Measurements from ENCODE around the gene ERGIC1.

GRCh38 chr5:172898843-172899369 lies 64.9 kb downstream of the ERGIC1 start:
- TF ChIP-seq POLR2AphosphoS5 (IDR thresholded peaks at IDR 0.05; ENCODE audit: low read depth) (no peak), JUNB (IDR thresholded peaks at IDR 0.05; ENCODE audit: unreplicated experiment) (no peak)
- TF ChIP-seq, protein P1, sequence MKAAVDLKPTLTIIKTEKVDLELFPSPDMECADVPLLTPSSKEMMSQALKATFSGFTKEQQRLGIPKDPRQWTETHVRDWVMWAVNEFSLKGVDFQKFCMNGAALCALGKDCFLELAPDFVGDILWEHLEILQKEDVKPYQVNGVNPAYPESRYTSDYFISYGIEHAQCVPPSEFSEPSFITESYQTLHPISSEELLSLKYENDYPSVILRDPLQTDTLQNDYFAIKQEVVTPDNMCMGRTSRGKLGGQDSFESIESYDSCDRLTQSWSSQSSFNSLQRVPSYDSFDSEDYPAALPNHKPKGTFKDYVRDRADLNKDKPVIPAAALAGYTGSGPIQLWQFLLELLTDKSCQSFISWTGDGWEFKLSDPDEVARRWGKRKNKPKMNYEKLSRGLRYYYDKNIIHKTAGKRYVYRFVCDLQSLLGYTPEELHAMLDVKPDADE (IDR thresholded peaks at IDR 0.05) = no peak
- TF ChIP-seq, protein P2, sequence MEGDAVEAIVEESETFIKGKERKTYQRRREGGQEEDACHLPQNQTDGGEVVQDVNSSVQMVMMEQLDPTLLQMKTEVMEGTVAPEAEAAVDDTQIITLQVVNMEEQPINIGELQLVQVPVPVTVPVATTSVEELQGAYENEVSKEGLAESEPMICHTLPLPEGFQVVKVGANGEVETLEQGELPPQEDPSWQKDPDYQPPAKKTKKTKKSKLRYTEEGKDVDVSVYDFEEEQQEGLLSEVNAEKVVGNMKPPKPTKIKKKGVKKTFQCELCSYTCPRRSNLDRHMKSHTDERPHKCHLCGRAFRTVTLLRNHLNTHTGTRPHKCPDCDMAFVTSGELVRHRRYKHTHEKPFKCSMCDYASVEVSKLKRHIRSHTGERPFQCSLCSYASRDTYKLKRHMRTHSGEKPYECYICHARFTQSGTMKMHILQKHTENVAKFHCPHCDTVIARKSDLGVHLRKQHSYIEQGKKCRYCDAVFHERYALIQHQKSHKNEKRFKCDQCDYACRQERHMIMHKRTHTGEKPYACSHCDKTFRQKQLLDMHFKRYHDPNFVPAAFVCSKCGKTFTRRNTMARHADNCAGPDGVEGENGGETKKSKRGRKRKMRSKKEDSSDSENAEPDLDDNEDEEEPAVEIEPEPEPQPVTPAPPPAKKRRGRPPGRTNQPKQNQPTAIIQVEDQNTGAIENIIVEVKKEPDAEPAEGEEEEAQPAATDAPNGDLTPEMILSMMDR (conservative IDR thresholded peaks at IDR 0.05; ENCODE audit: low read depth in 2 of 2) = no peak
- TF ChIP-seq, protein P3, sequence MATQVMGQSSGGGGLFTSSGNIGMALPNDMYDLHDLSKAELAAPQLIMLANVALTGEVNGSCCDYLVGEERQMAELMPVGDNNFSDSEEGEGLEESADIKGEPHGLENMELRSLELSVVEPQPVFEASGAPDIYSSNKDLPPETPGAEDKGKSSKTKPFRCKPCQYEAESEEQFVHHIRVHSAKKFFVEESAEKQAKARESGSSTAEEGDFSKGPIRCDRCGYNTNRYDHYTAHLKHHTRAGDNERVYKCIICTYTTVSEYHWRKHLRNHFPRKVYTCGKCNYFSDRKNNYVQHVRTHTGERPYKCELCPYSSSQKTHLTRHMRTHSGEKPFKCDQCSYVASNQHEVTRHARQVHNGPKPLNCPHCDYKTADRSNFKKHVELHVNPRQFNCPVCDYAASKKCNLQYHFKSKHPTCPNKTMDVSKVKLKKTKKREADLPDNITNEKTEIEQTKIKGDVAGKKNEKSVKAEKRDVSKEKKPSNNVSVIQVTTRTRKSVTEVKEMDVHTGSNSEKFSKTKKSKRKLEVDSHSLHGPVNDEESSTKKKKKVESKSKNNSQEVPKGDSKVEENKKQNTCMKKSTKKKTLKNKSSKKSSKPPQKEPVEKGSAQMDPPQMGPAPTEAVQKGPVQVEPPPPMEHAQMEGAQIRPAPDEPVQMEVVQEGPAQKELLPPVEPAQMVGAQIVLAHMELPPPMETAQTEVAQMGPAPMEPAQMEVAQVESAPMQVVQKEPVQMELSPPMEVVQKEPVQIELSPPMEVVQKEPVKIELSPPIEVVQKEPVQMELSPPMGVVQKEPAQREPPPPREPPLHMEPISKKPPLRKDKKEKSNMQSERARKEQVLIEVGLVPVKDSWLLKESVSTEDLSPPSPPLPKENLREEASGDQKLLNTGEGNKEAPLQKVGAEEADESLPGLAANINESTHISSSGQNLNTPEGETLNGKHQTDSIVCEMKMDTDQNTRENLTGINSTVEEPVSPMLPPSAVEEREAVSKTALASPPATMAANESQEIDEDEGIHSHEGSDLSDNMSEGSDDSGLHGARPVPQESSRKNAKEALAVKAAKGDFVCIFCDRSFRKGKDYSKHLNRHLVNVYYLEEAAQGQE (IDR thresholded peaks at IDR 0.05; ENCODE audit: unreplicated experiment) = no peak
